HS-27A (cell line): ENCODE data around the gene CCNF.

Experiments
- DNase-seq: peaks from one replicate; pipeline ENCODE4 v3.0.0-alpha.2; 2012; ENCODE audit warnings: low read depth, missing footprints

Gene CCNF

GRCh38 chr16:2457267-2457666 is 28.0 kb downstream of the CCNF start:
- no peak for DNase-seq

- DNase-seq: no peak
Measured at GRCh38 chr16:2457946-2458345, 28.7 kb downstream of the CCNF start.

DNA sequence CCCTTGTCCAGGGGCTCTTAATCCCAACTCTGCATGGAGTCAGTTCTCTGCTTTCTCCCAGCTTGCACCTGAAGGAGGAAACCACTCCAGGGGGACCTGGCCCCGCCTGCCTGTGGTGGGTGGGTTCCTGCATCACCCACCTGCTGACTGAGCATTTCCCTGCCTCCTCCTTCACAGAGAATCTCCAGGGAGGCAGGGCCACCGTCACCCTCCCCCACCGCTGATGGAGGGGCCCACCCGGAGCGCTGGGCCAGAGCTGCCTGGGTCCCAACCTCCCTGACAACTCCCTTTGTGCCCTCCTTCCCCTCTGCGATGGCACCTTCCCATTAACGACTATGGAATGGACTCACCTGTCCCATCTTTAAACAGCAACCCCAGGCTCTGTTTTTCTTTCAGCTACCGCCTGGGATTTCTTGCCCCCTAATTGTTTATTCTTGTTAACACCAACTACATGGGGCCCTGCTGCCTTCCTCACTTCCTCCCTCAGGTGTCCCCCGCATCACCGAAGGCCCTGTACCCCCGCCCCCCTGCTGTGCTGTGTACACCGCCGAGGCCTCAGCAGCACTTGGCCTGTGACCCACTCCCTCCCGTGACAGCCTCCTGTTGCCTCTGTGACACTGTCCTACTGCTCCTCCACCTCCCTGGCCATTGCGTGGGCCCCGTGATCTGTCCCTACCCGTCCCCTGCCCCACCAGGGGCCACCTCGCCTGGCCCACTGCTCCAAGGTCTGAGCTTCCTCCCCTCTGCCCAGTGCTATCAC is 29.8 kb downstream of the CCNF start:
- DNase-seq: no peak

DNA sequence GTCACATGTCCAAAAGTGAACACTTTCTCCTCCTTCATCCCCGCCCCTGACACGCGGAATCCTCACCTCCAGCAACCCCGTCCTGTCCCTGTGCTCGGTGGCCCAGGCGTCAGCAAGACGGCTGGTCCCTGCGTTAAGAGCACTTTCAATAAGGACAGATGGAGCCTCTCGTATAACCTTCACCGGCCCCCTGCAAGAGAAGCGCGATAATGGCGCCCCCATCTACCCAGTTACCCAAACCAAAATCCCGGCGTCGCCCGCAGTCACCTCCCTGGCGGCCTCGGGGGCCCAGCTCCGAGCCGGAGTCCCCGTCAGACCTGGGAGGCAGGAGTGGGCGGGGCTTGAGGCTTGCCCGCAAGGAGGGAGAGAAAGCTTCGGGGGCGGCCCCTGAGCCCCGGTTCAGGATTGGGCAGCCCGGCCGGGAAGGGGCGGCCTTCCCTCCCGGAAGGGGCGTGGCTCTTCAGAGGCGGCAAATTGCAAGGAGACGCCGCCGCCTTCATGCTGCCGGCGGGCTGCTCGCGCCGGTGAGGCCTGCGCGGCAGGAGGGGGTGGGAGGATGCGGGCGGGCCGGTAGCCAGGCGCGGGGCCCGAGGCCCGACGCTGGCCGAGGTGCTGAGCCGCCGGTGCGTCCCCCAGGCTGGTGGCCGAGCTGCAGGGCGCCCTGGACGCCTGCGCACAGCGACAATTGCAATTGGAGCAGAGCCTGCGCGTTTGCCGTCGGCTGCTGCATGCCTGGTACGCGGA is 30.6 kb downstream of the CCNF start, which contains the start of gene TEDC2:
TEDC2 (plus strand) TSS at position 463 of the 744 bp plus-strand sequence; CDS start at position 499, 36 bp downstream.
- peak; percentile 73 for DNase-seq

- DNase-seq: no peak
Measured at GRCh38 chr16:2460391-2460713, 31.1 kb downstream of the CCNF start.

GRCh38 chr16:2460916-2461315 is 31.7 kb downstream of the CCNF start:
- no peak for DNase-seq

DNA sequence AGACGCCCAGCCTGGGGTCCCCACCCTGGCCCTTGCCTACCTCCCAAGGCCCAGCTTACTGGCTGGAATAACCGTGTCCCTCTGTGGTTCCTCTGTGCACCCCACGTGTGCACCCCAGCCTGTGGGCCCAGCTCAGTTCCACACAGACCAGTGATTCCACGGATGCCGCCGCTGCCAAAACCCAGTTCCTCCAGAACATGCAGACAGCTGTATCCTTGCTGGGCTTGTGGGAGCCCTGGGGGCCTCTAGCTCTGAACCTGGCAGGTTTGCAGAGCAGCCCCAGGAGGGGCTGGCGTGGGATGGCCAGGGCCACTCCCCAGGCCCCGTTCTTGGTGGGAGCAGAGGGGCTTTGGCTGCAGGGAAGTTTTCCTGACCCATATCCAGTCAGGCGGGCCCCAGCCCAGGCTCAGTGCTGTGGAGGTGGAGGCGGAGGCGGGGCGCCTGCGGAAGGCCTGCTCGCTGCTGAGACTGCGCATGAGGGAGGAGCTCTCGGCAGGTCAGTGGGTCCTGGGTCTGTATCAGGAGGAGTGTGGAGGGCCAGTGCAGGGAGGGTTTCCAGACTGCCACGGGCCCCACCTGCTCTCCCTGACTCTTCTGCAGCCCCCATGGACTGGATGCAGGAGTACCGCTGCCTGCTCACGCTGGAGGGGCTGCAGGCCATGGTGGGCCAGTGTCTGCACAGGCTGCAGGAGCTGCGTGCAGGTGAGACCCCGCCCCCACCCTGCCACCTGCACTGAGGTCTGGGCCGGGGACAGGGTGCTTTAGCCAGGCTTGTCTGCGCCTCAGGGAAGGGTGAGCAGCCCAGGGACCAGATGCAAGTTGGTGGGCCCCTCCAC is 33.0 kb downstream of the CCNF start:
- DNase-seq: no peak

GRCh38 chr16:2464333-2464732 is 35.1 kb downstream of the CCNF start:
- DNase-seq: no peak

DNA sequence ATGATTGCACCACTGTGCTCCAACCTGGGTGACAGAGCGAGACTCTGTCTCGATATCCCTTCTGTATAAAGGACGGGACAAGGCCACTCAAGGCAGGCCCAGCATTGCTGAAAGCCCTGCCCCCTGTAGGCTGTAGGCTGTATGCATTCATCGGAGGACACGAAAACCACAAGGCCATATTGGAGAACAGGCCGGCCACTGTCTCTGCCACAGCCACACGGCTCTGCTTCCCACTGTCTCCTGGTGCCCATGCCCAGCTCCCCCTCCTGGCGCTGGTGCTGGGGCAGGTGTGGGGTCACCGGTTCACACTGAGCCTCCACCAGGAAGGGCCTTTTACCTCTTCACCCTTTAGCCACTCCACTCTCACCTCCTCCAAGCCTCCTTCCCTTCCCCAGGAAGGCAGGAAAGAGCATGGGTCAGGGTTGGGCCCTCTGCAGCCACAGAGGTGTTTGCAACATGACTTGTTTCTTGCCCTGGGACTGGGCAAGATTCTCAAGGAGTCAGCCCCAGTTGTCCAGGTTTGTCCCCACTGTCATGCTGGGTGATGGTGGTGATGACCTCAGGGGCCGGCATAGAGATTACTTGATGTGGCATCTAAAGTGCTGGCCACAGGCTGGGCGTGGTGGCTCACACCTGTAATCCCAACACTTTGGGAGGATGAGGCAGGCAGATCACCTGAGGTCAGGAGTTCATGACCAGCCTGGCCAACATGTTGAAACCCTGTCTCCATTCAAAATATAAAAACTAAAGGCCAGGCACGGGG is 36.6 kb downstream of the CCNF start:
- no peak for DNase-seq

GRCh38 chr16:2466667-2467527 is 37.6 kb downstream of the CCNF start:
- DNase-seq: no peak

DNA sequence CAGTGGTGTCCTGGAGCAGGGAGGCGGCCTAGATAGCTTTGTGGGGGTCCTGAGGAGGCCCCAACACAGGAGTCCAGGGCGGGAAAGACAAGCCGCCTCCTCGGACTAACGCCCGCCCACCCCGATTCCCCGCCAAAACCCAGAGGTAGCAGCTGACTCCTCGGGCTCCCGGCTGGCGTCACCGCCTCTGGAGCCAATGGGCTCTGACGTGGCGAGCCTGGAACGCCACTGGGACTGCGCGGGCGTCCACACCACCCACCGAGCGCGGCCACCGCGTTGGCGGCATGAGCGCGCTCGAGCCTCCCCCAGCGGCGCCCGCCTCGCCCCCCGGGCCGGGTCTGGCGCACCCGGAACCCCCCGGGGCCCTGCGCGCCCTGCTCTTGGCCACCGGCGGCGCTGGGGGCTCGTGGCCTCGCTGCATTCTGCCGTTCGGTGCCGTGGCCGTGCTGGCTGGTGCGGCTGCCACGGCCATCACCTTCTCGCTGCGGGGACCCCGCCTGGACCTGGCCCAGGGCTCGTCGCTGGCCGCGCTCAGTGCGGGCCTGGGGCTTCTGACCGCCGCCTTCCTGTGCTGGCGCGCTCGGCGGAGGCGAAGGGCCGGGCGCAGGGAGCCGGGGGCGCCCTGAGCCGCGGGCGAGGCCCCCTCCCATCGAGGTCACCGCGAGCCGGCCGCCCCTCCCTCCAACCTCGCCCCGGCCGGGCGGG is 38.4 kb downstream of the CCNF start:
- DNase-seq: peak; percentile 47

GRCh38 chr16:2468233-2468724 is 39.0 kb downstream of the CCNF start:
- DNase-seq: no peak

- no peak for DNase-seq
Measured at GRCh38 chr16:2468725-2469398, 39.6 kb downstream of the CCNF start.

DNA sequence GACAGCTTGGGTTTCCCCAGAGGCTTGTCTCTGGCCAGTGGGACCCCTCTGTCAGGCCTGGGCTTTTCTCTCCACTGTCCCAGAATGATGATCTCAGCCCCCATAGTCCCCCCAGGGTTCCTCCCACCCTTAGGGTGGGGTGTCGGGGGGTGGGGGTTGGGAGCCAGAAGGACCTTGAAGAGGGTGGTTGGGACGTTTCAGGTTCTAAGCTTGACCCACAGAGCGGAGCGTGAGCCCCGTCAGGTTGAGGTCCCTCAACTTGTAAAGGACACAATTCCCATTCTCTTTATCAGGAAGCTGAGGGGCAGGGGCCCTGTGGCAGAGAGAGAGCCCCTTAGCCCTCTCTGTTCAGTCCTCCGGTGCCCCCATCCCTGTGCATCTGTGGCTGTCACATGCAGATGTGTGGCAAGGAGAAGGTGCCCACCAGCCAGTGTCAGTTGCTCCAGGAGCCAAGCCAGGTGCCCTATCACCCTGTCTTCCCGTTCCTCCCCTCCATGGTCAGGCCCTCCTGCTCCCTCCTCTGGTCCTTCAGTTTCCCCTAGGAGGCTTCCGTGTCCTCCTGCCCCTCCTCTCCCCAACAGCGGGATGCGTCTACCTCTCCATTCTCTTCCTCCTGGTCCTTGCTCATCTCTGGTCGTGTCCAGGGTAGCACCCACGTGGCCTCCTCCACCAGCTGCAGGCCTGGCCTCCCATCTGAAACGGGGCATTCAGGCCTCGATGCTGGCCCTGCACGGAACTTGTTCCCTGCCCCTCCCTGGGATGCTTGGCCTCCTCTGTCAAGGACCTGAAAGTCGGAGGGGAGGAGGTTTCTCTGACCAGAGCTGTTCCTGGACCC is 40.4 kb downstream of the CCNF start:
- DNase-seq: no peak

- no peak for DNase-seq
Measured at GRCh38 chr16:2470234-2470601, 41.0 kb downstream of the CCNF start.

DNA sequence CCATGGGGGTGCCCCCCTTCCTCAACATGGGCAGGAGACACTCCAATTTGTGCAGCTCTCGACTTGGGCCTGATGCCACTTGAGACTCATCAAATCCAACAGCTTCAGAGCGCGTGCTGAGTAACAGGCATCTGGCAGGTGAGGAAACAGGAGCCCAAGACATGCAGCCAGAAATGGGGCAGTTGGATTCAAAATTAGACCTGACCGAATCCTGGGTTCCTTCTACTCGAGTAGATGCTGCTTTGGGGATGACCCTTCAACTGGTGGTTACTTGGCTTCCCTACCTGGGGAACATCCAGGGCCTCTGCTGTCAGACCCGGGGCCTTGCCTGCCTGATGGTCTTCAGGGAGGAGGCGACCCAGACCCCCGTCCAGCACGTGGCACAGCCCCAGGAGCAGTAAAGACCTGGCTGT is 41.4 kb downstream of the CCNF start:
- no peak for DNase-seq

- no peak for DNase-seq
Measured at GRCh38 chr16:2471016-2471652, 41.9 kb downstream of the CCNF start, which contains the start of gene NTN3. Gene NTN3, plus strand, starts transcription at chr16:2471297. Its CDS starts 405 bp downstream, at chr16:2471702.
